ENCODE results near the gene DPH6. TPM values are rescaled to one million over a fixed set of nuclear protein-coding genes. Genes with fewer than 3 reads are reported as not detected.

The DPH6 gene, protein sequence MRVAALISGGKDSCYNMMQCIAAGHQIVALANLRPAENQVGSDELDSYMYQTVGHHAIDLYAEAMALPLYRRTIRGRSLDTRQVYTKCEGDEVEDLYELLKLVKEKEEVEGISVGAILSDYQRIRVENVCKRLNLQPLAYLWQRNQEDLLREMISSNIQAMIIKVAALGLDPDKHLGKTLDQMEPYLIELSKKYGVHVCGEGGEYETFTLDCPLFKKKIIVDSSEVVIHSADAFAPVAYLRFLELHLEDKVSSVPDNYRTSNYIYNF
- 12.4 to 15.2 TPM (median 13.4 TPM) in 5 replicates for total RNA-seq (2022; extraction: Qiagen RNA extraction; ENCODE audit: low read depth)

DNA sequence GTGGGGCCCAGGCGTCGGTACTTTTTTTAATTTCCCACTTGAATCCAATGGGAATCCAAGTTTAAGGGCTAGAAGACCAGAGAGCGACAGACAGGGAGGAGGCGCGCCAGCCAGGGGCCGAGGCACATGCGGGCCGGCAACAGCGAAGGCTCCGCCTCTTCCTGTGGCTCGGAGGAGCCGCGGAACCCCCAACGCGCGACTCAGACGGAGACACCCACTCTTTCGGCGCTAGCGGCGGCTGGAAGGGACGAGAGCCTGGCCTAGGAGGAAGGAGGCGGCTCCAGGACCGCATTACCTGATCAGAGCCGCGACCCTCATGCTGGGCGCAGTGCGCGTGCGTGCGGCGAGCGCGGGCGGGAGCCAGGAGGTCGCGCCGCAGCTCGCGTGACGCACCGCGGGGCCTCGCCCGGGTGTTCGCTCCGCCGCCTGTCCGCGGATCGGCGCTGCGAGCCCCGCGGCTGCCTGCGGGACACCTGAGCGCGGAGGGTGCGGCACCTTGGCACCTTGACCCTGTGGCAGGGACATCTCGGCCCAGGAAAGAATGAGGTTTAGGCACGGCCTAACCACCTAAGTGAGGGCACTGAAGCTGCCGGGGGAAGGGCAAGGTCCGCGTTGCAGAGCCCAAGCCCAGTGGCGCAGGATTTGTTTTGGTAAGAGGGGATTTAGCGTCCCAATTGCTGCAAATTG is at the start of gene DPH6:
Gene DPH6 (minus strand): TSS at position 342 of the 687 bp plus-strand sequence. CDS start 24 bp downstream, at position 318.

Data from A549 treated with GW870086 at 1 μM for 4 hours (cell line).